GM12878 (cell line): ENCODE measurements around the gene APBA1. TPM values are rescaled to one million over a fixed set of nuclear protein-coding genes. Genes with fewer than 3 reads are reported as not detected.

Experiments used
- ATAC-seq: fragments of 200-7000 bp; cut with Tn5 transposase; 3 replicates; pipeline ENCODE4 v1.9.1; 2020; ENCODE audit warnings: mild to moderate bottlenecking, moderate library complexity
- BruUV-seq: library from RNA; stranded (reverse); fragments of 400-500 nt; replicated peaks from 2 replicates; lab custom pipeline; 2021; lab: Mats Ljungman, UMichigan
- CTCF ChIA-PET: fragments of 300-600 bp; sonication (Branson Sonifier 250); formaldehyde crosslinking; extraction: SDS; loops from one replicate; lab custom pipeline; 2021; ENCODE audit warnings: inconsistent platforms; lab: Yijun Ruan, JAX
- POLR2A ChIA-PET: fragments of 350-600 bp; formaldehyde crosslinking; extraction: SDS; loops from one replicate; lab custom pipeline; 2021; ENCODE audit warnings: inconsistent platforms; lab: Charles Lee
- RAD21 ChIA-PET: fragments of 300-600 bp; sonication (Branson Sonifier 250); formaldehyde crosslinking; loops from one replicate; lab custom pipeline; 2023; ENCODE audit warnings: antibody characterized with exemption; ENCODE audit not compliant: unreplicated experiment; lab: Charles Lee
- SMC1A ChIA-PET: fragments of 300-600 bp; sonication (Branson Sonifier 250); formaldehyde crosslinking; loops from one replicate; lab custom pipeline; 2023; ENCODE audit not compliant: unreplicated experiment, uncharacterized antibody; lab: Charles Lee
- DNase-seq: peaks from one replicate; pipeline ENCODE4 v3.0.0-alpha.2; 2011; ENCODE audit warnings: low read depth, low spot score
- FAIRE-seq: peaks from 3 replicates; lab custom pipeline; 2011; peaks lifted over from hg19 to GRCh38; lab: Jason Lieb, UNC
- H2AFZ ChIP-seq: 2 replicates; pipeline ENCODE4 v1.6.0; 2011; ENCODE audit warnings: low read depth, low read length, control low read depth; ENCODE audit not compliant: control insufficient read depth
- H3K27ac ChIP-seq: 2 replicates; pipeline ENCODE4 v1.5.1; 2011; ENCODE audit warnings: control low read depth; ENCODE audit not compliant: control insufficient read depth, insufficient read depth
- H3K27me3 ChIP-seq, 2 experiments: replicated peaks in 1 of 2; 2 replicates each; pipeline versions ENCODE4 v1.6.0 to v1.6.1; 2011; ENCODE audit warnings: low read length in 1 of 2; ENCODE audit not compliant: control insufficient read depth in 2 of 2, insufficient read depth in 2 of 2
- H3K36me3 ChIP-seq, 2 experiments: 2 replicates each; pipeline ENCODE4 v1.5.1; 2011; ENCODE audit warnings: low read length in 1 of 2; ENCODE audit not compliant: control insufficient read depth in 2 of 2, insufficient read depth in 2 of 2
- H3K4me1 ChIP-seq: 2 replicates; pipeline ENCODE4 v1.6.1; 2011; ENCODE audit warnings: mild to moderate bottlenecking, low read length, moderate library complexity, mixed read lengths; ENCODE audit not compliant: control insufficient read depth, insufficient read depth
- H3K4me2 ChIP-seq: 2 replicates; pipeline ENCODE4 v1.6.0; 2011; ENCODE audit warnings: control low read depth; ENCODE audit not compliant: control insufficient read depth, insufficient read depth
- H3K4me3 ChIP-seq: fragments of 200-600 bp; sonication (generic); 2 replicates; pipeline ENCODE4 v1.5.1; 2016
- H3K79me2 ChIP-seq: 2 replicates; pipeline ENCODE4 v1.6.0; 2011; ENCODE audit warnings: low read length; ENCODE audit not compliant: control insufficient read depth, insufficient read depth
- H3K9ac ChIP-seq: 2 replicates; pipeline ENCODE4 v1.8.0; 2011; ENCODE audit warnings: low read length, control low read depth, mixed read lengths; ENCODE audit not compliant: control insufficient read depth, insufficient read depth
- H3K9me3 ChIP-seq: replicated peaks from 3 replicates; pipeline ENCODE4 v1.5.1; 2011; ENCODE audit warnings: mild to moderate bottlenecking, low read length; ENCODE audit not compliant: control insufficient read depth, insufficient read depth
- H4K20me1 ChIP-seq: 2 replicates; pipeline ENCODE4 v1.6.0; 2011; ENCODE audit not compliant: control insufficient read depth, insufficient read depth
- CBX5 ChIP-seq: sonication (generic); IDR thresholded peaks from 2 replicates; pipeline ENCODE4 v1.6.1; 2016; ENCODE audit warnings: low read depth, moderate library complexity, mild to moderate bottlenecking, inconsistent platforms
- CREM ChIP-seq: IDR thresholded peaks from 2 replicates; pipeline ENCODE4 v1.6.1; 2014; ENCODE audit warnings: antibody characterized with exemption, low read depth
- E4F1 ChIP-seq: fragments of 450-650 bp; IDR thresholded peaks from 2 replicates; pipeline ENCODE4 v1.6.1; 2018; ENCODE audit warnings: borderline replicate concordance, mild to moderate bottlenecking; ENCODE audit not compliant: partially characterized antibody
- GABPA ChIP-seq: IDR thresholded peaks from 2 replicates; pipeline ENCODE4 v1.6.1; 2014; ENCODE audit warnings: antibody characterized with exemption, low read depth, mild to moderate bottlenecking, inconsistent platforms
- NR2C2 ChIP-seq: IDR thresholded peaks from 2 replicates; pipeline ENCODE4 v1.6.1; 2011; ENCODE audit warnings: borderline replicate concordance, low read depth; ENCODE audit not compliant: control insufficient read depth, insufficient read length
- PBX3 ChIP-seq: IDR thresholded peaks from 2 replicates; pipeline ENCODE4 v1.6.1; 2011; ENCODE audit warnings: mild to moderate bottlenecking, low read depth, low read length, moderate library complexity; ENCODE audit not compliant: insufficient replicate concordance
- SIX5 ChIP-seq: IDR thresholded peaks from 2 replicates; pipeline ENCODE4 v1.6.1; 2011; ENCODE audit warnings: mild to moderate bottlenecking, low read depth, low read length, moderate library complexity; ENCODE audit not compliant: severe bottlenecking
- SMAD5 ChIP-seq: IDR thresholded peaks from 2 replicates; pipeline ENCODE4 v1.6.1; 2016; ENCODE audit warnings: antibody characterized with exemption, low read depth
- WGBS: methylation state at CpG from one replicate; pipeline ENCODE4 v1.1.6; 2016; ENCODE audit warnings: low lambda C conversion rate; ENCODE audit not compliant: insufficient replicate concordance, insufficient coverage; ENCODE audit errors: missing lambda C conversion rate; 5-methylcytosine and 5-hydroxymethylcytosine counted together
- in situ Hi-C: fragments of 300-500 bp; cut with MboI; formaldehyde crosslinking; loops from 9 replicates; pipeline ENCODE4 v1.14.3; 2018; ENCODE audit warnings: mixed read lengths
- intact Hi-C: fragments of 100-400 bp; cut with micrococcal nuclease; formaldehyde crosslinking; loops from one replicate; pipeline ENCODE4 v1.14.2; 2022; ENCODE audit not compliant: unreplicated experiment
- polyA plus RNA-seq, 11 experiments: library from polyadenylated mRNA; depleted of rRNA in 4 of 11; unstranded in 6 of 11; stranded (reverse) in 5 of 11; fragments of >200 nt; fragmentation: Nextera tagmentation in 4 of 11; fragmentation: Illumina TruSeq in 1 of 11; extraction: Ambion mirVana in 4 of 11; extraction: Trizol in 1 of 11; gene quantifications; 1 replicate in 1 of 11; 2 replicates in 10 of 11; pipeline versions ENCODE4 v1.2.1 to v1.2.3, GENCODE V29; 2011 to 2016; ENCODE audit warnings: inconsistent platforms in 2 of 11, missing spikeins in 2 of 11, low read depth in 1 of 11
- total RNA-seq, 4 experiments: library from RNA; depleted of rRNA in 3 of 4; stranded (reverse); fragments of >200 nt in 3 of 4; fragmentation: Illumina TruSeq in 1 of 4; extraction: Trizol in 1 of 4; gene quantifications; 2 replicates each; pipeline versions ENCODE4 v1.2.1 to v1.2.3, GENCODE V29; 2013 to 2021

APBA1 gene
- total and polyA plus RNA-seq, 10 of the 15 experiments (the other 5 are each of a cell fraction or from before 2014, with no cell fraction given) = 0.01 to 1.3 (median 0.05) TPM; not detected in 7

GRCh38 chr9:69697475-69697874, 25.3 kb upstream of the APBA1 start:
- intact Hi-C loops = no loop called here
- in situ Hi-C loops = no loop called here

More at GRCh38 chr9:69697475-69697874, 25.3 kb upstream of the APBA1 start:
- Histone ChIP-seq H3K4me3 (no peak overlapping the region), H3K79me2 (no peaks in the 10 kb centered on the region), H2AFZ (no peak overlapping the region), H3K27me3 (no peaks in the 10 kb centered on the region), H3K4me1 (no peaks in the 10 kb centered on the region), H4K20me1 (no peaks in the 10 kb centered on the region), H3K36me3 (no peaks in the 10 kb centered on the region), H3K27ac (no peak overlapping the region), H3K9me3 (no peaks in the 10 kb centered on the region; the same call in 2 of the 3 replicates), H3K4me2 (no peak overlapping the region), H3K9ac (no peak overlapping the region)
- TF ChIP-seq E4F1 = no peak
- TF ChIP-seq SIX5 = no peak
- no peak for TF ChIP-seq CBX5
- no peak for TF ChIP-seq CREM
- no peak for TF ChIP-seq PBX3
- no peak for TF ChIP-seq GABPA
- no peak for TF ChIP-seq SMAD5
- TF ChIP-seq NR2C2 = no peak
- ChIA-PET RAD21 (no interaction called here), SMC1A (no interaction called here), POLR2A (no interaction called here), CTCF (interaction anchor here (1.2 kb wide), 1 partner anchor 7 kb away, joined by 3 read pairs; no protein-coding TSS in a partner anchor)
- no TSS peak for BruUV-seq
- FAIRE-seq = no peak
- ATAC-seq = no peak
- 46% methylated on average over 2 of the region's 2 CpGs for WGBS
- DNase-seq = no peak
